B cell (primary cell): Measurements from ENCODE around the gene OGDH. TPM values are rescaled to one million over a fixed set of nuclear protein-coding genes. Genes with fewer than 3 reads are reported as not detected.

Experiments
- ATAC-seq: fragments of 200-7000 bp; cut with Tn5 transposase; one replicate; pipeline ENCODE4 v1.10.0; 2021; ENCODE audit warnings: low read depth, mild to moderate bottlenecking, moderate number of reproducible peaks, moderate library complexity
- CTCF ChIA-PET: fragments of 350-600 bp; sonication (Branson Sonifier 250); formaldehyde crosslinking; loops from one replicate; lab custom pipeline; 2021; ENCODE audit warnings: antibody characterized with exemption, inconsistent platforms; lab: Charles Lee
- POLR2A ChIA-PET: fragments of 350-600 bp; sonication (Branson Sonifier 250); formaldehyde crosslinking; loops from one replicate; lab custom pipeline; 2021; ENCODE audit warnings: antibody characterized with exemption; lab: Charles Lee
- DNase-seq: peaks from one replicate; pipeline ENCODE4 v3.0.0; 2013
- H2AFZ ChIP-seq: 2 replicates; pipeline ENCODE4 v1.6.1; 2012; ENCODE audit warnings: mild to moderate bottlenecking, low read depth, low read length; ENCODE audit not compliant: insufficient read depth, poor library complexity, severe bottlenecking
- H3K27ac ChIP-seq, 2 donors: 1 replicate in 1 of 2; 2 replicates in 1 of 2; pipeline ENCODE4 v1.5.1; 2012 to 2013; ENCODE audit warnings: low read length in 2 of 2, mild to moderate bottlenecking in 2 of 2, moderate library complexity in 1 of 2
- H3K27me3 ChIP-seq, 4 experiments: fragments of 200-600 bp in 1 of 4; sonication (generic) in 1 of 4; replicated peaks in 1 of 4; 1 replicate in 2 of 4; 2 replicates in 2 of 4; pipeline versions ENCODE4 v1.6.1 to v1.7.0; 2013 to 2016; ENCODE audit warnings: low read length in 3 of 4, mild to moderate bottlenecking in 2 of 4, mixed read lengths in 1 of 4, moderate library complexity in 1 of 4; ENCODE audit not compliant: insufficient read depth in 4 of 4, control insufficient read depth in 3 of 4; ENCODE audit errors: control extremely low read depth in 1 of 4
- H3K36me3 ChIP-seq, 2 experiments: replicated peaks in 1 of 2; 1 replicate in 1 of 2; 2 replicates in 1 of 2; pipeline versions ENCODE4 v1.6.1 to v1.7.1; 2013; ENCODE audit warnings: low read length in 1 of 2; ENCODE audit not compliant: insufficient read depth in 2 of 2, control insufficient read depth in 1 of 2; ENCODE audit errors: control extremely low read depth in 1 of 2, extremely low read depth in 1 of 2
- H3K4me1 ChIP-seq, 2 donors: fragments of 200-600 bp in 1 of 2; sonication (generic) in 1 of 2; 1 replicate in 1 of 2; 2 replicates in 1 of 2; pipeline versions ENCODE4 v1.5.1 to v1.6.1; 2013 to 2017; ENCODE audit warnings: low read length in 2 of 2; ENCODE audit not compliant: control insufficient read depth in 2 of 2, insufficient read depth in 2 of 2
- H3K4me2 ChIP-seq: replicated peaks from 2 replicates; pipeline ENCODE3; 2012; ENCODE audit warnings: mild to moderate bottlenecking, low read depth, low read length; ENCODE audit not compliant: poor library complexity, severe bottlenecking
- H3K4me3 ChIP-seq, 5 experiments: fragments of 200-600 bp in 1 of 5; sonication (generic) in 1 of 5; 1 replicate in 3 of 5; 2 replicates in 2 of 5; pipeline versions ENCODE4 v1.5.1 to v1.7.0; 2011 to 2016; ENCODE audit warnings: low read length in 4 of 5, mild to moderate bottlenecking in 4 of 5, low read depth in 2 of 5, control low read depth in 1 of 5, moderate library complexity in 1 of 5; ENCODE audit not compliant: insufficient read depth in 1 of 5; ENCODE audit errors: control extremely low read depth in 1 of 5, extremely low read depth in 1 of 5
- H3K79me2 ChIP-seq: fragments of 200-600 bp; sonication (generic); one replicate; pipeline ENCODE4 v1.6.0; 2016; ENCODE audit warnings: low read length; ENCODE audit not compliant: control insufficient read depth, insufficient read depth
- H3K9ac ChIP-seq: fragments of 200-600 bp; sonication (generic); 2 replicates; pipeline ENCODE4 v1.6.1; 2017; ENCODE audit warnings: mild to moderate bottlenecking, low read length, moderate library complexity
- H3K9me3 ChIP-seq, 3 donors: one replicate each; pipeline versions ENCODE4 v1.6.1 to v1.7.1; 2013; ENCODE audit warnings: low read length in 2 of 3; ENCODE audit not compliant: control insufficient read depth in 2 of 3, insufficient read depth in 1 of 3; ENCODE audit errors: control extremely low read depth in 1 of 3
- H4K20me1 ChIP-seq: 2 replicates; pipeline ENCODE4 v1.6.0; 2012; ENCODE audit warnings: mild to moderate bottlenecking, low read length; ENCODE audit not compliant: insufficient read depth, control insufficient read depth, poor library complexity, severe bottlenecking
- H3K27ac Mint-ChIP-seq: one replicate; pipeline ENCODE4 v1.8.0; 2021; ENCODE audit warnings: mixed read lengths
- H3K27me3 Mint-ChIP-seq: one replicate; pipeline ENCODE4 v1.8.0; 2021; ENCODE audit warnings: mixed read lengths
- H3K4me1 Mint-ChIP-seq: one replicate; pipeline ENCODE4 v1.8.0; 2021; ENCODE audit warnings: mixed read lengths
- H3K4me3 Mint-ChIP-seq: one replicate; pipeline ENCODE4 v1.8.0; 2021; ENCODE audit warnings: mixed read lengths
- H3K9me3 Mint-ChIP-seq: one replicate; pipeline ENCODE4 v1.8.0; 2022; ENCODE audit warnings: mixed read lengths; ENCODE audit not compliant: insufficient read depth
- EZH2 ChIP-seq: IDR thresholded peaks from 2 replicates; pipeline ENCODE4 v1.6.1; 2012; ENCODE audit warnings: borderline replicate concordance, low read depth, mild to moderate bottlenecking, moderate library complexity, low read length; ENCODE audit not compliant: insufficient read depth, poor library complexity, severe bottlenecking
- WGBS: methylation state at CpG from one replicate; pipeline ENCODE4 v1.1.5; 2013; ENCODE audit warnings: missing lambda C conversion rate; ENCODE audit not compliant: insufficient coverage; 5-methylcytosine and 5-hydroxymethylcytosine counted together
- intact Hi-C: fragments of 100-400 bp; cut with micrococcal nuclease; formaldehyde crosslinking; loops from one replicate; pipeline ENCODE4 v1.10.0; 2022
- polyA plus RNA-seq: library from polyadenylated mRNA; depleted of rRNA; stranded (reverse); fragments of >200 nt; gene quantifications from 2 replicates; pipeline ENCODE4 v1.2.3, GENCODE V29; 2012
- total RNA-seq, 2 donors: library from RNA; stranded (reverse); fragments of 120-200 nt in 1 of 2; gene quantifications; 1 replicate in 1 of 2; 2 replicates in 1 of 2; pipeline versions ENCODE4 v1.2.3 to v1.2.4, GENCODE V29; 2013 to 2022
- TF ChIP-seq, protein P1 (sequence below): fragments of 200-600 bp; IDR thresholded peaks from one replicate; pipeline ENCODE4 v1.8.0; 2022; ENCODE audit warnings: antibody characterized with exemption, mild to moderate bottlenecking

The OGDH gene
- total and polyA plus RNA-seq, 2 donors (not counting 1 experiment from before 2014, with no cell fraction given) = 42.6 to 80.2 TPM

GRCh38 chr7:44709011-44709915 is 102.8 kb downstream of the OGDH start:
- DNase-seq (no peak), ATAC-seq (no peak)
- H3K4me3 ChIP-seq = no peak overlapping the region
- peak overlapping the region; percentile 78 for H3K27ac Mint-ChIP-seq
- H3K4me3 Mint-ChIP-seq = no peak overlapping the region
- no peak overlapping the region for H2AFZ ChIP-seq
- TF ChIP-seq, protein P1, sequence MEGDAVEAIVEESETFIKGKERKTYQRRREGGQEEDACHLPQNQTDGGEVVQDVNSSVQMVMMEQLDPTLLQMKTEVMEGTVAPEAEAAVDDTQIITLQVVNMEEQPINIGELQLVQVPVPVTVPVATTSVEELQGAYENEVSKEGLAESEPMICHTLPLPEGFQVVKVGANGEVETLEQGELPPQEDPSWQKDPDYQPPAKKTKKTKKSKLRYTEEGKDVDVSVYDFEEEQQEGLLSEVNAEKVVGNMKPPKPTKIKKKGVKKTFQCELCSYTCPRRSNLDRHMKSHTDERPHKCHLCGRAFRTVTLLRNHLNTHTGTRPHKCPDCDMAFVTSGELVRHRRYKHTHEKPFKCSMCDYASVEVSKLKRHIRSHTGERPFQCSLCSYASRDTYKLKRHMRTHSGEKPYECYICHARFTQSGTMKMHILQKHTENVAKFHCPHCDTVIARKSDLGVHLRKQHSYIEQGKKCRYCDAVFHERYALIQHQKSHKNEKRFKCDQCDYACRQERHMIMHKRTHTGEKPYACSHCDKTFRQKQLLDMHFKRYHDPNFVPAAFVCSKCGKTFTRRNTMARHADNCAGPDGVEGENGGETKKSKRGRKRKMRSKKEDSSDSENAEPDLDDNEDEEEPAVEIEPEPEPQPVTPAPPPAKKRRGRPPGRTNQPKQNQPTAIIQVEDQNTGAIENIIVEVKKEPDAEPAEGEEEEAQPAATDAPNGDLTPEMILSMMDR = no peak
- no peak for TF ChIP-seq EZH2
- H3K4me1 ChIP-seq = no peaks in the 10 kb centered on the region
- H3K9me3 ChIP-seq = no peaks in the 10 kb centered on the region
- POLR2A ChIA-PET = no interaction called here
- peaks cover 0 to 26% of the 10 kb centered on the region in 2 experiments for H3K36me3 ChIP-seq
- no peaks in the 10 kb centered on the region for H3K9me3 Mint-ChIP-seq
- no peaks in the 10 kb centered on the region for H3K27me3 ChIP-seq
- no peak overlapping the region for H3K9ac ChIP-seq
- no peak overlapping the region for H3K4me2 ChIP-seq
- no peaks in the 10 kb centered on the region for H3K4me1 Mint-ChIP-seq
- CTCF ChIA-PET = no interaction called here
- no peaks in the 10 kb centered on the region for H3K79me2 ChIP-seq
- intact Hi-C loops = no loop called here
- H3K27ac ChIP-seq = no peak overlapping the region
- no peaks in the 10 kb centered on the region for H3K27me3 Mint-ChIP-seq
- no peaks in the 10 kb centered on the region for H4K20me1 ChIP-seq
- 90% methylated on average over 19 of the region's 19 CpGs for WGBS

DNA sequence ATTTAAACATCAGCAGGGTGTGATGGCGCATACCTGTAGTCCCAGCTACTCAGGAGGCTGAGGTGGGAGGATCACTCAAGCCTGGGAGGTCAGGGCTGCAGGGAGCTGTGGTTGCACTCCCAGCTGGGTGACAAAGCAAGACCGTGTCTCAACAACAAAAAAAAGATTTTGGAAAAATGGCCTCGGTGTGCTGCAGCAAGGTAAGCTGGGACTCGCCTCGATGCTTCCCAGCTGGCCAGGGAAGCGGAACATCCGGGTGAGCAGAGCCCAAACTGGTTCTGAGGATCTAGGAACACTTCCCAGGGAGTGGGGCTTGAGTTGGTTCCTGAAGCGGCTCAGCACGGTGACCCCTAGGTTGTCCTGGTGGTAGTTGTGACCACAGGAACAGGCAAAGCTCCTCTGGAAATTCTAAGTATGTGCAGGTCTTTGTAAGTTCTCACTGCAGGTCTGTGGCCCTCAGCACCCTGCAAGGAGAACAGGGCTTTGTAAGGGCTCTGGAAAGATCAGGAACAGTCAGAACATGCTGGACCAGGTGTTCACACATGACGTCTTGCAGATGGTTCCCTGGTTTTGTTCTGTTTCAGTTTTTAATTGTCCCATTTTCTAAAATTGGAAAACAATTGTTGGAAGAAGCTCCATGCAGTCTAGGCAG is 103.6 kb downstream of the OGDH start:
- intact Hi-C loops = no loop called here
- no peaks in the 10 kb centered on the region for H4K20me1 ChIP-seq
- no peaks in the 10 kb centered on the region for H3K79me2 ChIP-seq
- H3K27ac ChIP-seq = no peak overlapping the region
- DNase-seq (no peak), ATAC-seq (no peak)
- H3K4me3 ChIP-seq = no peak overlapping the region
- no peaks in the 10 kb centered on the region for H3K27me3 Mint-ChIP-seq
- H3K9ac ChIP-seq = no peak overlapping the region
- no peak for TF ChIP-seq EZH2
- TF ChIP-seq, protein P1 = no peak
- no peaks in the 10 kb centered on the region for H3K4me1 Mint-ChIP-seq
- no peak overlapping the region for H2AFZ ChIP-seq
- H3K4me3 Mint-ChIP-seq = no peak overlapping the region
- 97% methylated on average over 10 of the region's 10 CpGs for WGBS
- H3K9me3 ChIP-seq = no peaks in the 10 kb centered on the region
- no peaks in the 10 kb centered on the region for H3K27me3 ChIP-seq
- no peaks in the 10 kb centered on the region for H3K9me3 Mint-ChIP-seq
- H3K27ac Mint-ChIP-seq = no peak overlapping the region
- H3K36me3 ChIP-seq = peaks cover 0 to 26% of the 10 kb centered on the region in 2 experiments
- no peak overlapping the region for H3K4me2 ChIP-seq
- no peaks in the 10 kb centered on the region for H3K4me1 ChIP-seq
- POLR2A ChIA-PET = no interaction called here
- CTCF ChIA-PET = no interaction called here
